HCT116 (cell line): Measurements from ENCODE around the gene NPW. TPM values are rescaled to one million over a fixed set of nuclear protein-coding genes. Genes with fewer than 3 reads are reported as not detected.

Experiments
- ATAC-seq: fragments of 200-7000 bp; cut with Tn5 transposase; 2 replicates; pipeline ENCODE4 v1.9.1; 2020; ENCODE audit warnings: mild to moderate bottlenecking, moderate library complexity
- BruUV-seq: library from RNA; stranded (reverse); fragments of 400-500 nt; replicated peaks from 2 replicates; lab custom pipeline; 2021; lab: Mats Ljungman, UMichigan
- CTCF ChIA-PET: fragments of 300-600 bp; sonication (Branson Sonifier 250); formaldehyde crosslinking; loops from one replicate; lab custom pipeline; 2021; ENCODE audit warnings: antibody characterized with exemption; lab: Charles Lee
- POLR2A ChIA-PET: fragments of 300-600, 350-600 bp; sonication (Branson Sonifier 250); formaldehyde crosslinking; loops from one replicate; lab custom pipeline; 2021; ENCODE audit warnings: antibody characterized with exemption; lab: Charles Lee
- RAD21 ChIA-PET, 2 experiments: fragments of 300-600 bp; sonication (Branson Sonifier 250); formaldehyde crosslinking; loops; one replicate each; lab custom pipeline; 2023; ENCODE audit warnings: low total read pairs in 2 of 2; ENCODE audit not compliant: uncharacterized antibody in 2 of 2, unreplicated experiment in 2 of 2, low non-redundant PET in 1 of 2; lab: Charles Lee
- DNase-seq: peaks from one replicate; pipeline ENCODE4 v3.0.0-alpha.2; 2010; ENCODE audit warnings: low read depth, low spot score
- H2AFZ ChIP-seq: fragments of 200-600 bp; shearing (Covaris generic), sonication (generic); 2 replicates; pipeline ENCODE4 v1.6.1; 2017; ENCODE audit warnings: low read depth, mixed run types, mixed read lengths, antibody characterized with exemption, low read length; ENCODE audit not compliant: poor library complexity, severe bottlenecking
- H3K27ac ChIP-seq: 2 replicates; pipeline ENCODE4 v1.5.1; 2012; ENCODE audit warnings: low read depth, low read length
- H3K27me3 ChIP-seq: fragments of 200-600 bp; sonication (generic); 2 replicates; pipeline ENCODE4 v1.6.1; 2016; ENCODE audit warnings: mixed run types, low read length, mixed read lengths; ENCODE audit not compliant: insufficient read depth
- H3K36me3 ChIP-seq, 2 experiments: fragments of 200-500 bp in 1 of 2; fragments of 200-600 bp in 1 of 2; sonication (Bioruptor generic) in 1 of 2; sonication (generic) in 1 of 2; 2 replicates each; pipeline versions ENCODE4 v1.5.1 to v1.6.1; 2014 to 2016; ENCODE audit warnings: low read length in 2 of 2, inconsistent platforms in 1 of 2, mixed read lengths in 1 of 2, mixed run types in 1 of 2; ENCODE audit not compliant: insufficient read depth in 2 of 2, control insufficient read depth in 1 of 2
- H3K4me1 ChIP-seq, 2 experiments: fragments of 200-600 bp in 1 of 2; sonication (generic) in 1 of 2; 2 replicates each; pipeline versions ENCODE4 v1.5.1 to v1.6.1; 2012 to 2017; ENCODE audit warnings: low read length in 2 of 2, inconsistent platforms in 1 of 2, mild to moderate bottlenecking in 1 of 2, mixed read lengths in 1 of 2, mixed run types in 1 of 2, moderate library complexity in 1 of 2; ENCODE audit not compliant: insufficient read depth in 2 of 2, control insufficient read depth in 1 of 2
- H3K4me2 ChIP-seq: fragments of 200-600 bp; sonication (generic); 2 replicates; pipeline ENCODE4 v1.6.1; 2017; ENCODE audit warnings: mixed run types, low read length, mixed read lengths
- H3K4me3 ChIP-seq, 2 experiments: fragments of 200-600 bp in 1 of 2; sonication (generic) in 1 of 2; replicated peaks in 1 of 2; 2 replicates each; pipeline ENCODE4 v1.5.1; 2011 to 2016; ENCODE audit warnings: low read length in 2 of 2, control low read depth in 1 of 2, low read depth in 1 of 2, mild to moderate bottlenecking in 1 of 2, mixed read lengths in 1 of 2, mixed run types in 1 of 2
- H3K79me2 ChIP-seq: fragments of 200-600 bp; sonication (generic); 2 replicates; pipeline ENCODE4 v1.6.1; 2017; ENCODE audit warnings: mild to moderate bottlenecking, mixed run types, low read length, moderate library complexity, mixed read lengths; ENCODE audit not compliant: insufficient read depth
- H3K9ac ChIP-seq: fragments of 200-600 bp; sonication (generic); 2 replicates; pipeline ENCODE4 v1.6.1; 2016; ENCODE audit warnings: low read length, mixed read lengths
- H3K9me2 ChIP-seq: fragments of 200-600 bp; sonication (generic), shearing (Covaris generic); 2 replicates; pipeline ENCODE4 v1.6.1; 2017; ENCODE audit warnings: mixed run types, mild to moderate bottlenecking, moderate library complexity; ENCODE audit not compliant: insufficient read depth
- H3K9me3 ChIP-seq, 2 experiments: fragments of 200-500 bp in 1 of 2; fragments of 200-600 bp in 1 of 2; sonication (Bioruptor generic) in 1 of 2; sonication (generic) in 1 of 2; 2 replicates each; pipeline ENCODE4 v1.6.1; 2014 to 2017; ENCODE audit warnings: low read length in 2 of 2, mixed read lengths in 2 of 2, inconsistent platforms in 1 of 2, low read depth in 1 of 2, mild to moderate bottlenecking in 1 of 2, mixed run types in 1 of 2, moderate library complexity in 1 of 2; ENCODE audit not compliant: control insufficient read depth in 1 of 2, insufficient read depth in 1 of 2
- H4K20me1 ChIP-seq: fragments of 200-600 bp; sonication (generic), shearing (Covaris generic); 2 replicates; pipeline ENCODE4 v1.6.1; 2017; ENCODE audit warnings: mixed run types, mild to moderate bottlenecking, moderate library complexity; ENCODE audit not compliant: insufficient read depth
- CBX3 ChIP-seq: IDR thresholded peaks from 2 replicates; pipeline ENCODE4 v1.6.1; 2012; ENCODE audit warnings: low read depth
- CTCF ChIP-seq, 3 experiments: fragments of 200-600 bp in 1 of 3; sonication (generic) in 1 of 3; IDR thresholded peaks in 2 of 3; conservative IDR thresholded peaks in 1 of 3; 2 replicates each; pipeline ENCODE4 v1.5.1; 2012 to 2017; ENCODE audit warnings: low read depth in 2 of 3, low read length in 2 of 3, antibody characterized with exemption in 1 of 3, borderline replicate concordance in 1 of 3, control low read depth in 1 of 3, mild to moderate bottlenecking in 1 of 3, mixed read lengths in 1 of 3, mixed run types in 1 of 3, moderate library complexity in 1 of 3; ENCODE audit not compliant: insufficient read depth in 1 of 3
- EGR1 ChIP-seq: IDR thresholded peaks from 2 replicates; pipeline ENCODE4 v1.6.1; 2012; ENCODE audit warnings: low read depth
- ELF1 ChIP-seq: IDR thresholded peaks from 2 replicates; pipeline ENCODE4 v1.6.1; 2012; ENCODE audit warnings: low read depth, borderline replicate concordance
- EZH2 ChIP-seq: fragments of 200-600 bp; sonication (generic); IDR thresholded peaks from 2 replicates; pipeline ENCODE4 v1.6.1; 2017; ENCODE audit warnings: antibody characterized with exemption, mixed run types
- EZH2phosphoT487 ChIP-seq: fragments of 200-600 bp; IDR thresholded peaks from 2 replicates; pipeline ENCODE4 v1.6.1; 2018; ENCODE audit warnings: antibody characterized with exemption, borderline replicate concordance
- JUND ChIP-seq: IDR thresholded peaks from 2 replicates; pipeline ENCODE4 v1.6.1; 2012
- MAX ChIP-seq: IDR thresholded peaks from 2 replicates; pipeline ENCODE4 v1.6.1; 2012
- POLR2AphosphoS5 ChIP-seq: IDR thresholded peaks from 2 replicates; pipeline ENCODE4 v1.6.1; 2011; ENCODE audit warnings: mild to moderate bottlenecking, low read depth, low read length, moderate library complexity
- RAD21 ChIP-seq: IDR thresholded peaks from 2 replicates; pipeline ENCODE4 v1.6.1; 2012; ENCODE audit warnings: low read depth, mild to moderate bottlenecking
- REST ChIP-seq: IDR thresholded peaks from 2 replicates; pipeline ENCODE4 v1.6.1; 2012; ENCODE audit warnings: low read depth
- SP1 ChIP-seq: IDR thresholded peaks from 2 replicates; pipeline ENCODE4 v1.6.1; 2012; ENCODE audit warnings: low read depth
- YY1 ChIP-seq: IDR thresholded peaks from 2 replicates; pipeline ENCODE4 v1.6.1; 2011; ENCODE audit warnings: low read length, low read depth, moderate library complexity, mild to moderate bottlenecking; ENCODE audit not compliant: insufficient replicate concordance; ENCODE audit errors: extremely low read depth
- ZFX ChIP-seq: fragments of 450-650 bp; IDR thresholded peaks from 2 replicates; pipeline ENCODE4 v1.6.1; 2017
- intact Hi-C: fragments of 100-400 bp; cut with micrococcal nuclease; formaldehyde crosslinking; loops from 2 replicates; pipeline ENCODE4 v1.10.0; 2022
- total RNA-seq: library from RNA; stranded (reverse); gene quantifications from one replicate; pipeline ENCODE4 v1.2.1, GENCODE V29; 2021; ENCODE audit not compliant: unreplicated experiment
- TF ChIP-seq, protein P1 (sequence below): IDR thresholded peaks from 2 replicates; pipeline ENCODE4 v1.6.1; 2011; ENCODE audit warnings: mild to moderate bottlenecking, low read length, moderate library complexity; ENCODE audit not compliant: insufficient replicate concordance; ENCODE audit errors: extremely low read depth

Gene NPW
- total RNA-seq, 1 experiment from 2014 or later, result 226 TPM

DNA sequence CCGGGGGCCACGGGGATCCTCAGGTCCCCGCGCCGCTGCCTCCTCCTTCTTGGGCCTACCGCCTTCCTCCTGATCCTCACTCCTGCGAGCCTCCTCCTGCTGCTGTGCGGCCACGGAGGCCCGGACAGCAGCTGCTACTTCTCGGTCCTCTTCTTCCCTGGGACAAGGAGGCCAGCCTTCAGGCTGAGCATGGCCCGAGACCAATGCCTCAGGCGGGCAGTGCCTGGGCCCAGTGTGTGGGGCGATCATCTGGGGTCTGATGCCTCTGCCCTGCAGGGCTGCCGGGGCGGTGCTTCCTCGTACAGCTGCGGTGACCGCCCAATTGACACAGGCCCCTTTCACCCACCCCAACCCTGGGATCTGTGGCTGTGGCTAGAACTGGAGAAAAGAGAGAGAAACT, 18.6 kb upstream of the NPW start:
- DNase-seq (no peak), ATAC-seq (no peak)
- Histone ChIP-seq H3K4me2 (no peak overlapping the region), H2AFZ (no peak overlapping the region), H3K79me2 (peaks cover 47% of the 10 kb centered on the region), H3K4me3 (no peak overlapping the region), H3K36me3 (peaks cover 25 to 54% of the 10 kb centered on the region in 2 experiments; a peak in 3 of 4 replicates), H3K9me3 (no peaks in the 10 kb centered on the region), H3K9me2 (no peaks in the 10 kb centered on the region), H3K27me3 (no peaks in the 10 kb centered on the region), H3K4me1 (peaks cover 8 to 26% of the 10 kb centered on the region in 2 experiments), H3K9ac (no peak overlapping the region), H3K27ac (no peak overlapping the region)
- CTCF ChIA-PET, result no interaction called here
- RAD21 ChIA-PET, result no interaction called here
- POLR2A ChIA-PET, result interaction anchor here (0.6 kb wide), 1 partner anchor 1409 kb away, joined by 3 read pairs; no protein-coding TSS in a partner anchor
- TF ChIP-seq EGR1, result no peak
- no peak for TF ChIP-seq ELF1
- TF ChIP-seq YY1, result no peak
- TF ChIP-seq CTCF (IDR thresholded peaks at IDR 0.05 in 2 of 3, conservative IDR thresholded peaks at IDR 0.05 in 1 of 3; ENCODE audit: borderline replicate concordance in 1 of 3, insufficient read depth in 1 of 3, low read depth in 2 of 3, low read length in 2 of 3), result no peak
- no peak for TF ChIP-seq JUND
- TF ChIP-seq RAD21, result no peak
- TF ChIP-seq SP1, result no peak
- TF ChIP-seq REST, result no peak
- TF ChIP-seq, protein P1, sequence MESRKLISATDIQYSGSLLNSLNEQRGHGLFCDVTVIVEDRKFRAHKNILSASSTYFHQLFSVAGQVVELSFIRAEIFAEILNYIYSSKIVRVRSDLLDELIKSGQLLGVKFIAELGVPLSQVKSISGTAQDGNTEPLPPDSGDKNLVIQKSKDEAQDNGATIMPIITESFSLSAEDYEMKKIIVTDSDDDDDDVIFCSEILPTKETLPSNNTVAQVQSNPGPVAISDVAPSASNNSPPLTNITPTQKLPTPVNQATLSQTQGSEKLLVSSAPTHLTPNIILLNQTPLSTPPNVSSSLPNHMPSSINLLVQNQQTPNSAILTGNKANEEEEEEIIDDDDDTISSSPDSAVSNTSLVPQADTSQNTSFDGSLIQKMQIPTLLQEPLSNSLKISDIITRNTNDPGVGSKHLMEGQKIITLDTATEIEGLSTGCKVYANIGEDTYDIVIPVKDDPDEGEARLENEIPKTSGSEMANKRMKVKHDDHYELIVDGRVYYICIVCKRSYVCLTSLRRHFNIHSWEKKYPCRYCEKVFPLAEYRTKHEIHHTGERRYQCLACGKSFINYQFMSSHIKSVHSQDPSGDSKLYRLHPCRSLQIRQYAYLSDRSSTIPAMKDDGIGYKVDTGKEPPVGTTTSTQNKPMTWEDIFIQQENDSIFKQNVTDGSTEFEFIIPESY, result no peak
- TF ChIP-seq MAX, result no peak
- no peak for TF ChIP-seq EZH2
- TF ChIP-seq EZH2phosphoT487, result no peak
- TF ChIP-seq ZFX, result no peak
- TF ChIP-seq POLR2AphosphoS5, result no peak
- TF ChIP-seq CBX3, result no peak
- TF ChIP-seq, all 23 proteins: peak for 0
- H4K20me1 ChIP-seq, result no peaks in the 10 kb centered on the region; the same call in 1 of the 2 replicates
- BruUV-seq, result no TSS peak
- intact Hi-C loops, result loop anchor here (5.0 kb wide), 1 partner anchor 141 kb away; no protein-coding TSS in a partner anchor
